SJCRH30 (cell line): Measurements from ENCODE around the gene LCTL. TPM values are rescaled to one million over a fixed set of nuclear protein-coding genes. Genes with fewer than 3 reads are reported as not detected.
"Not testable (repeated sequence)": the region's sequence is repeated elsewhere in the genome, so short reads cannot be mapped to it uniquely, and the experiment has no call there.

Source experiments
- DNase-seq, 2 experiments: peaks; one replicate each; pipeline ENCODE4 v3.0.0-alpha.2; 2015 to 2020
- H3K27ac ChIP-seq: fragments of 250-450 bp; sonication (Bioruptor Pico); 2 replicates; pipeline ENCODE4 v1.5.1; 2020; ENCODE audit warnings: mild to moderate bottlenecking, moderate library complexity
- H3K27me3 ChIP-seq: fragments of 250-450 bp; sonication (Bioruptor Pico); 2 replicates; pipeline ENCODE4 v1.5.1; 2020; ENCODE audit warnings: mild to moderate bottlenecking, moderate library complexity
- H3K36me3 ChIP-seq: fragments of 250-450 bp; sonication (Bioruptor Pico); 2 replicates; pipeline ENCODE4 v1.5.1; 2020; ENCODE audit warnings: mild to moderate bottlenecking, moderate library complexity
- H3K4me1 ChIP-seq: fragments of 250-450 bp; sonication (Bioruptor Pico); 2 replicates; pipeline ENCODE4 v1.5.1; 2020; ENCODE audit warnings: mild to moderate bottlenecking, moderate library complexity
- H3K4me3 ChIP-seq: fragments of 250-450 bp; sonication (Bioruptor Pico); 2 replicates; pipeline ENCODE4 v1.5.1; 2020; ENCODE audit warnings: mild to moderate bottlenecking, moderate library complexity
- H3K9me3 ChIP-seq: fragments of 250-450 bp; sonication (Bioruptor Pico); replicated peaks from 2 replicates; pipeline ENCODE4 v1.5.1; 2020; ENCODE audit warnings: mild to moderate bottlenecking, moderate library complexity
- total RNA-seq: library from RNA; depleted of rRNA; stranded (reverse); fragments of >200 nt; shearing (Covaris generic); gene quantifications from 2 replicates; pipeline ENCODE4 v1.2.3, GENCODE V29; 2014; rRNA removed

LCTL gene
- total RNA-seq, 1 experiment from 2014 or later: 2.0 TPM

GRCh38 chr15:66504563-66505429 lies 61.0 kb downstream of the LCTL start, which contains the start of the genes RPL4 and ZWILCH:
RPL4 (minus strand) TSS chr15:66504855; CDS start chr15:66504790, 65 bp downstream.
ZWILCH (plus strand) TSS chr15:66505326; CDS start chr15:66505339, 13 bp downstream.
- Histone ChIP-seq H3K9me3 (no peaks in the 10 kb centered on the region), H3K36me3 (peaks cover 45% of the 10 kb centered on the region), H3K4me3 (peak within 1 kb of the TSS; percentile 92), H3K27me3 (no peaks in the 10 kb centered on the region), H3K27ac (peak within 1 kb of the TSS; percentile 96), H3K4me1 (peaks cover 9% of the 10 kb centered on the region; the same call in 1 of the 2 replicates)
- DNase-seq: peak; percentile 80 to 84

DNA sequence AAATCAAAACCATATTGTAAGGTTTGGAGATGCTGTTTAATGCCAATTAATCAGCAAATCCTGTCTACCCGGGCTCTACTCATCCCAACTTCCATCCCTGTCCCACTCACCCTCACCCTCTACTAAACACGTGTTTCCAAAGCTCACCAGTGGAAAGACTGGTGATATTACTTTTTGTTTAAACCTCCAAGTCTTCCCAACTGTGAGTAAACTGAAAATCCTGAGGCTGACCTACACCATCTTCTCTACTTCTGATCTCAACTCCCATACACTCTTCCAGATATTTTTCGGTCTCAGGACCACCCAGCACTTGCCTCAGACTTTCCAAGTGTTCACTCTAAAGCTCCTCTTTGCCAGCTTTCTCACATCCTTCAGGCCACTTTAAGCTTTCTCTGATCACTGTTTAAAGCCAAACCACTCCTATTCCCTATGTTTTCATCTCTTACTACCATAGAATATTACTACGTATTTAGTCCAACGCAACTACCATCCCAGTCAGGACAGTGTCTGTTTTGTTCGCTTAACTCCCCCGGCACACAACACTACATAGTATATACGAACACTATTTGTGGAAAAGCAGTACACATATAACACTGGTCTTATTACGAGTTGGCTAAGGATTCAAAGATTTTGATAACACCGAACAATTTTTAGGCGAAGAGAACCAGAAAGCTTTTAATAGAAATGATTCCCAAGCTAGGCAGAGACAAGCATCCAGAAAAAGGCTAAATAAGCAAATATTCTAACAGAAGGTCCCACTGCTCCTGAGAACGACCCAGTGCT lies 61.8 kb downstream of the LCTL start:
- H3K27me3 ChIP-seq: no peaks in the 10 kb centered on the region
- H3K27ac ChIP-seq: peak overlapping the region; percentile 96
- no peaks in the 10 kb centered on the region for H3K9me3 ChIP-seq
- peaks cover 54% of the 10 kb centered on the region for H3K36me3 ChIP-seq
- DNase-seq: no peak
- H3K4me1 ChIP-seq: peaks cover 9% of the 10 kb centered on the region; the same call in 1 of the 2 replicates
- H3K4me3 ChIP-seq: peak overlapping the region; percentile 92

DNA sequence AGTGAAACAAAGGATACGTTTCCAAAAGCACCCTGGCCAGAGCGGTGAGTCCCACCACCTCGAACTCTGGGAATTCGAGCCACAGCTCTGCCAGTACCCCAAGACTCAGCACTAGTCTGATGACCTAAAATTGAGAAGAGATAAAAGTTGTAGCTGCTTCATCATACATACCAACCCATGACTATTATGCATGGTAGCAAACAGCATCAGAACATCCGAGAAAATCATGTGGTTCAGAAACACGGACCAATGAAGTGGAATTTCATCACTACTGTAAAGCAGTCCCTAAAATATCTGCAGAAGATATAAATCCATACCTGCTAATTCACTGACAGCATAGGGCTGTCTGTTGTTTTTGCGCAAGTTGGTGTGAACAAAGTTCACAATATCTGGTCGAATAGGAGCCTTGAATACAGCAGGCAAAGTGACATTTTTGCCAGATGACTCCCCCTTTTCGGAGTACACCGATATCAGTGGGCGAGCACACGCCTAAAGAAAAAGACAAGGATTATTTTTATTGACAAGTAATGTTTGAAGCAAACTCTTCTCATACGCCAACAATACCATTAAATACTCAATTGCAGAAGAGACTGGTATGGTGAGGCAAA lies 62.7 kb downstream of the LCTL start:
- not testable (repeated sequence) for H3K27me3 ChIP-seq, H3K4me1 ChIP-seq, H3K9me3 ChIP-seq, DNase-seq
- Histone ChIP-seq H3K27ac (peak overlapping the region; percentile 96), H3K4me3 (peak overlapping the region; percentile 92), H3K36me3 (peaks cover 62% of the 10 kb centered on the region)

GRCh38 chr15:66502491-66502890 lies 63.3 kb downstream of the LCTL start:
- no peaks in the 10 kb centered on the region for H3K9me3 ChIP-seq
- H3K27ac ChIP-seq: no peak overlapping the region
- H3K36me3 ChIP-seq: peaks cover 66% of the 10 kb centered on the region
- peaks cover 9% of the 10 kb centered on the region; the same call in 1 of the 2 replicates for H3K4me1 ChIP-seq
- DNase-seq: no peak
- no peaks in the 10 kb centered on the region for H3K27me3 ChIP-seq
- H3K4me3 ChIP-seq: peak overlapping the region; percentile 92

DNA sequence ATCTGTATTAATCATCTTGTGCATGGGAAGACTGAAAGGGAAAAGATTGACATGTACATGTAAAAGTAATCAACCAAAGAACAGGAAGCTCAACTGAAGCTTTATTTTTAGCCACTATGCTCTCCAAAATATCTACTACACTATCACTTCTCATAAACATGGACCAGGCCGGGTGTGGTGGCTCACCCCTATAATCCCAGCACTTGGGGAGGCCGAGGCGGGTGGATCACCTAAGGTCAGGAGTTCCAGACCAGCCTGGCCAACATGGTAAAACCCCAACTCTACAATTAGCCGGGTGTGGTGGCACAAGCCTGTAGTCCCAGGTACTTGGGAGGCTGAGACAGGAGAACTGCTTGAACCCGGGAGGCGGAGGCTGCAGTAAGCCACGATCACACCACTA lies 65.5 kb downstream of the LCTL start:
- DNase-seq, H3K9me3 ChIP-seq, H3K4me1 ChIP-seq, H3K27me3 ChIP-seq, H3K27ac ChIP-seq, H3K4me3 ChIP-seq: not testable (repeated sequence)
- H3K36me3 ChIP-seq: peaks cover 78% of the 10 kb centered on the region

- H3K27me3 ChIP-seq: no peaks in the 10 kb centered on the region
- H3K4me1 ChIP-seq: peaks cover 9% of the 10 kb centered on the region; the same call in 1 of the 2 replicates
- DNase-seq: peak in 1 of 2 experiments; percentile 35
- H3K36me3 ChIP-seq: peaks cover 81% of the 10 kb centered on the region
- H3K9me3 ChIP-seq: no peaks in the 10 kb centered on the region
- no peak overlapping the region for H3K27ac ChIP-seq
- H3K4me3 ChIP-seq: no peak overlapping the region
Measured at GRCh38 chr15:66498501-66499386, 67.1 kb downstream of the LCTL start.

Other genes with a start within 250 kb of the LCTL start
- gene TIPIN, start 209.3 kb downstream of the LCTL start, total RNA-seq: 54.1 and 58.1 TPM in 2 replicates
- 72.2 and 79.8 TPM in 2 replicates for gene MAP2K1, start 179.1 kb downstream of the LCTL start, total RNA-seq
- 14.6 and 17.1 TPM in 2 replicates for gene SNAPC5, start 68.2 kb downstream of the LCTL start, total RNA-seq
- 6,637 and 6,933 TPM in 2 replicates for gene RPL4, start 61.1 kb downstream of the LCTL start, total RNA-seq
- gene ZWILCH, start 60.7 kb downstream of the LCTL start, total RNA-seq: 53.4 and 61.8 TPM in 2 replicates
- 6.7 and 7.6 TPM in 2 replicates for gene SMAD6, start 136.2 kb upstream of the LCTL start, total RNA-seq